ENCODE results near the gene LGALS3BP.

The LGALS3BP gene

GRCh38 chr17:78990349-78991016 is 10.8 kb upstream of the LGALS3BP start:
- no peak overlapping the region for H3K4me3 ChIP-seq (ENCODE audit: low read length)
- no peak for DNase-seq (ENCODE audit: low read depth, low spot score)

GRCh38 chr17:78988152-78988551 is 8.4 kb upstream of the LGALS3BP start:
- no peak for DNase-seq (ENCODE audit: low read depth, low spot score)
- H3K4me3 ChIP-seq (ENCODE audit: low read length): no peak overlapping the region

GRCh38 chr17:78986649-78987328 is 7.1 kb upstream of the LGALS3BP start:
- no peak for DNase-seq (ENCODE audit: low read depth, low spot score)
- H3K4me3 ChIP-seq (ENCODE audit: low read length): no peak overlapping the region

GRCh38 chr17:78986048-78986648 is 6.4 kb upstream of the LGALS3BP start:
- no peak overlapping the region for H3K4me3 ChIP-seq (ENCODE audit: low read length)
- no peak for DNase-seq (ENCODE audit: low read depth, low spot score)

- no peak for DNase-seq (ENCODE audit: low read depth, low spot score)
- no peak overlapping the region for H3K4me3 ChIP-seq (ENCODE audit: low read length)
Measured at GRCh38 chr17:78985395-78985794, 5.7 kb upstream of the LGALS3BP start.

GRCh38 chr17:78981010-78981888 is 1.5 kb upstream of the LGALS3BP start:
- no peak for DNase-seq (ENCODE audit: low read depth, low spot score)

GRCh38 chr17:78980624-78980972 is 875 bp upstream of the LGALS3BP start:
- H3K4me3 ChIP-seq (ENCODE audit: low read length): no peak overlapping the region
- no peak for DNase-seq (ENCODE audit: low read depth, low spot score)

More at GRCh38 chr17:78981010-78981888, 1.5 kb upstream of the LGALS3BP start:
- H3K4me3 ChIP-seq (ENCODE audit: low read length): no peak overlapping the region

- DNase-seq (ENCODE audit: low read depth, low spot score): no peak
- H3K4me3 ChIP-seq (ENCODE audit: low read length): peak overlapping the region; percentile 73; the same call in 1 of the 2 replicates
Measured at GRCh38 chr17:78977997-78978973, 1.4 kb downstream of the LGALS3BP start.

- H3K4me3 ChIP-seq (ENCODE audit: low read length): no peak overlapping the region
- no peak for DNase-seq (ENCODE audit: low read depth, low spot score)
Measured at GRCh38 chr17:78977681-78977943, 2.1 kb downstream of the LGALS3BP start.

- no peak for DNase-seq (ENCODE audit: low read depth, low spot score)
- no peak overlapping the region for H3K4me3 ChIP-seq (ENCODE audit: low read length)
Measured at GRCh38 chr17:78976907-78977680, 2.6 kb downstream of the LGALS3BP start.

GRCh38 chr17:78974635-78975591 is 4.8 kb downstream of the LGALS3BP start:
- DNase-seq (ENCODE audit: low read depth, low spot score): peak; percentile 48

GRCh38 chr17:78973792-78974520 is 5.8 kb downstream of the LGALS3BP start:
- no peak overlapping the region for H3K4me3 ChIP-seq (ENCODE audit: low read length)
- DNase-seq (ENCODE audit: low read depth, low spot score): no peak

More at GRCh38 chr17:78974635-78975591, 4.8 kb downstream of the LGALS3BP start:
- H3K4me3 ChIP-seq (ENCODE audit: low read length): no peak overlapping the region

- no peak for DNase-seq (ENCODE audit: low read depth, low spot score)
- no peak overlapping the region for H3K4me3 ChIP-seq (ENCODE audit: low read length)
Measured at GRCh38 chr17:78973196-78973595, 6.5 kb downstream of the LGALS3BP start.

GRCh38 chr17:78972507-78973105 is 7.1 kb downstream of the LGALS3BP start:
- H3K4me3 ChIP-seq (ENCODE audit: low read length): no peak overlapping the region
- DNase-seq (ENCODE audit: low read depth, low spot score): no peak

GRCh38 chr17:78971756-78972506 is 7.8 kb downstream of the LGALS3BP start:
- no peak overlapping the region for H3K4me3 ChIP-seq (ENCODE audit: low read length)
- DNase-seq (ENCODE audit: low read depth, low spot score): no peak

Data from Jurkat, Clone E6-1 (cell line).